Measurements from ENCODE around the gene MRPL58.

DNA sequence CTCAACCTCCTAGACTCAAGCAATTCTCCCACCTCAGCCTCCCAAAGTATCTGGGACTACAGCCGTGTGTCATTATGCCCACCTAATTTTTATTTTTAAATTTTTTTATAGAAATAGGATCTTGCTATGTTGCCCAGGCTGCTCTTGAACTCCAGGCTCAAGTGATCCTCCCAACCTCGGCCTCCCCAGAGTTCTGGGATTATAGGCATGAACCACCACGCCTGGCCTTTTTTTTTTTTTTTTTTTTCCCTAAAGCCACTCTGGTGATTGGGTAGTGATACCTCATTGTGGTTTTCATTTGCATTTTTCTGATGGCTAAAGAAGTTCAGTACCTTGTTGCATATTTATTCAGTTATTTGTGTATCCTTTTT lies 26.3 kb upstream of the MRPL58 start:
- TF ChIP-seq CTCF (conservative IDR thresholded peaks at IDR 0.05; ENCODE audit: low read length): no peak
- no peak for TF ChIP-seq EZH2phosphoT487 (IDR thresholded peaks at IDR 0.05; ENCODE audit: borderline replicate concordance)
